ENCODE results near the gene TULP4.
"Not testable (repeated sequence)": the region's sequence is repeated elsewhere in the genome, so short reads cannot be mapped to it uniquely, and the experiment has no call there.

The TULP4 gene

GRCh38 chr6:158361961-158362669, 49.9 kb downstream of the TULP4 start:
- DNase-seq, result no peak

DNA sequence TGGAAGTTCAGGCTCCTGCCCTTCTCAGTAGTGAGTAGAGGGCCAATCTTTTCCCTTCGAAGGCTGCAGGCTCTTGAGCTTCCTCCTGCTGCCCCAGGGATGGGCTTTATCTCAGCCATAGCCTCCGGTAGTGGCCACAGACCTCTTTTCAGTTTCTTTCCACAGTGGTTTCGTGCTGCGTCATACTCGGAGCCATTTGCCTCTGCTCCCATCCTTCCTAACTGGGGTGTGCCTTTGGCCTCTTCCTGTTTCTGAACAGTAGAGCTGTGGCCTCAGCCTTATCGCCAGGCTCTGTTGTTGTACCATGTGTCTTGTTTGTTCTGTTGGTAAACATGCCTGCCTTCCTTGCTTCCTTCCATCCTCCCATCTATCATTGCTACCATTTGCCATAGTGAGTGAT, 54.1 kb downstream of the TULP4 start:
- no peak for DNase-seq

- DNase-seq, result no peak
These were observed 55.6 kb downstream of the TULP4 start for GRCh38 chr6:158367816-158368215.

GRCh38 chr6:158369241-158369640, 57.0 kb downstream of the TULP4 start:
- no peak for DNase-seq

DNA sequence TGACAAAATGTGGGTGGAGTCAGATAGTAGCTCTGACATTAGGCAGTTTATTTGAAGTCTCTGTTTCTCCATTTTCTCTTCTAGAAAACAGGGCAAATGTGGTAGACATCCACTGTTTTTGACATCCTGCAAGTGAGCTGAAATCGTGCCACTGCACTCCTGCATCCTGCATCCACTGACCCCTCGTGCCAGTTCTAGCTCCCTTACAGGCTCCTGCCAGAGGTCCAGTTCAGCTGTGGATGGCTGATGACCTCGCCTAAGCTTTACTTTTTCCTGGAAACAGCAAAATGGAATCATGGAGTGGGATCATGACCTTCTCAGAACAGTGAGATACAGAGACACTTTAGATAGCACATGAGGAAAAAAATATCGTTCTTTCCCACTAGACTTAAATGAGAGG, 58.5 kb downstream of the TULP4 start:
- DNase-seq, result no peak

DNA sequence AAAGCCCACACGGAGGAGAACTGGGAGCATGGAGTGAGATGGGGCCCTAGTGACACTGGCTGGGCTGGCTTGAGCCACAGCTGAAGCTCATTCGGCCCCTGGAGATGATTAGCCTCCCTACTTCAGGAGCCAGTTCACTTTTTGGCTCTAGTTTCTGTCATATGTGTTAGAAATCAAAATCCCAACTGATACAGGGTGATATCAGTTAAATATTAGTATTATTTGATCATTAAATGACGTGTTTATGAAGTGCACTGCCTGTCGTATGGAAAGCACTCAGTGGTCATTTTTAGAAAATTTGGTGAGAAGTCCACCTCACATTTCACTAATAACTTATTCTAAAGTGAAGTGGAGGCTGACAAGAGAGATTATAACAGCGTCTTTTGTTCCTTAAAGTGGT, 59.0 kb downstream of the TULP4 start:
- DNase-seq, result no peak

DNA sequence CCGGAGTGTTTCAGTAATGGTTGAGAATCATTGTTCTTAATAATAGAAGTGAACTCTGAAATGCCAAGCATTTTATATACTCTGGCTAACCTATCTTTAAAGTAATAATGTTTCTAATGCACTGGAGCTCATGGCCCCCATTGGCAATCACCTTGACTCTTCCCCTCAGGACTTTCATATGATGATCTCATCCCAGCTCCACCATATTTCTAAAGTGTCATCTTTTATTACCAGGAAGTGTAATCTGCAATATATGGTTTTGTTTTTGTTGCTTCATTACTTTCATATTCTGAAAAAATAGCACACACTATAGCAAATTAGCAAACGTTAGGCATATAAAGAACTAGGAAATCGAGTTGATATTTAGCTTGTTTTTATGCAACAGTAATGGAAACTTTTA, 60.3 kb downstream of the TULP4 start:
- DNase-seq, result no peak

DNA sequence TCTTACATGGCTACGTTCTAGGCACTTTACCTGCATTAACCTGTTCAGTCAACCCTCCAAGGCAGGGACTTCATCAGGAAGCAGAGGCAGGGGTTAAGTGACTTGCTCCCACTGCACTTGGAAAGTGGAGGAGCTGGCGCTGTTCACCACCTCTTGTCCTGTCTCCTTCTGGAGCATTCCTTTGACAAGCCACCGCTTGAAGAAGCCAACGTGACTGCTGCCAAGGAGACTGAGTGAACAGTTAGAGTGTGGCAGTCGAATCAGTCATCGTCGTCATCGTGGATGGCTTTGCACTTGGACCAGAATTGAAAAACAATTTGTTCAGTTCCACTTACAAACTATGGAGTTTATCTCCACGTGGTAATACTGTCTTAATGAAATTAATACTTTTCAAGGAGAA, 60.9 kb downstream of the TULP4 start:
- no peak for DNase-seq

DNA sequence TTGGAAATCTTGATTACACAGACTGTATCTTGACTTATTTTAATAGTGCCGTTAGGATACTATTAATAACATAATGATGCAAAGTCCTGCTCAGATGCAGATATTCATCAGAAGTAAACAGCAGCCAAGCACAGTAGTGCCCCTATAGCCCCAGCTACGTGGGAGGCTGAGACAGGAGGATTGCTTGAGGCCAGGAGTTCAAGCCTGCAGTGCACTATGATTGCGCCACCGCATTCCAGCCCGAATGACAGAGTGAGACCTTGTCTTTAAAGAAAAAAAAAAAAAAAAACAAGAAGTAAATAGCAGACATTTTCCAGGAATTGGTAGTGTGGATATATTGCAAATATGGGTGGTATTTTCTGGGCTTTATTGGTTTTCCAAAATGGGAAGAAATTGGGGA, 61.8 kb downstream of the TULP4 start:
- no peak for DNase-seq

DNA sequence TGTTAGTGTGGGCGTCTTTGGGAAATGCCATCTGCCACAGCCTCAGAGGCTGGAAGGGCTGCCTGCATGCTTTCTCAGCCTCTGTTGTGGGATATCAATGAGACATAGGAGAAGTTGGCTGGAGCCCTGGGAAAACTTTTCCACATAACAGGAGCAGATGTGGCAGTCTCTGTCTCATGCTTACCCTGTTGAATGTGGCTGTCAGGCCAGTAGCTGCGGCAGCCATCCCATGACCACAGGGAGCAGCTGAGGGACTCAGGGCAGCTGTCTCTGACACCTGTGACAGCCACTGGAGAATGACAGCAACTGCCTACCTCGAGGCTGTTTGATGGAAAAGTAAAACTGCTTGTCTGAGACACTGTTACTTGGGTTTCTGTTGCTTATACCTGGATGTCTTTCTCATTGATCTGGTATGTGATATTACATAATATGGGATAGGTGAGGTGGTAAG, 64.4 kb downstream of the TULP4 start:
- DNase-seq, result no peak

- no peak for DNase-seq
These were observed 65.6 kb downstream of the TULP4 start for GRCh38 chr6:158377860-158378259.

DNA sequence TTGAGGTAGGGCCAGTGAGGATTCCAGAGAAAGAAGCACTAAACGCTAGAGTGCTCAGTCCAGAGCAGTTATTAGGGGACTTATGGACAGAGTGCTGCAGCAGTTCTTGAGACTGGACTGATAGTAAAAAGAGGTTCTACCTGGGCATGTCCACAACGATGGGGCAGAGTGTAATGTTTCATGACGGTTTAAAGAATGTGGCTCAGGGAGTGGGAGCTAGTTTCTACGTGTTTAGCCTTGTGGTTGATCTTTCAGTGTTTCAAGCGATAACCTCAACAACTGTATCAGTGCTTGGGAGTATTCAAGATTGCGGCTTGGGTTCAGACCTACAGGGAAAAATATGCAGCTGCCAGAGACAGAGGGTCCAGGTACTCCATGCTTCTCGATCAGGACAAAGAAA, 67.1 kb downstream of the TULP4 start:
- no peak for DNase-seq

- no peak for DNase-seq
These were observed 68.9 kb downstream of the TULP4 start for GRCh38 chr6:158381214-158381613.

DNA sequence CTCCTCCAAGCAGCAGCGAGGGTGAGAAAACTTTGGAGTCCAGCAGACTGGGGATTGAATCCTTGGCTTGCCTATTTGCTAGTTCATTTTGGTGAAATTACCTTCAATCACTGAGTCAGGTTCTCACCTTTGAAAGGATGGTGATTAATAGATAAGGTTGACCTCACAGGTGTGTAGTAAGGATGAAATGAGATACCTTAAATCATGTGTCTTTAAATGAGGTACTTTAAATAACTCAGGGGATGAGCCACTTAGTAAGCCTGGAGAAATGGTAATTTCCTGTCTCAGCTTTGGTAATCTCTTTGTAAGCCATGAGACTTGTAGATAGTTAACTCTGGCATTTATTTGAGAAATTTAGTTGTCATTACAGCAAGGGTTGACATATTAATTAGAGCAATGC, 70.2 kb downstream of the TULP4 start:
- no peak for DNase-seq

DNA sequence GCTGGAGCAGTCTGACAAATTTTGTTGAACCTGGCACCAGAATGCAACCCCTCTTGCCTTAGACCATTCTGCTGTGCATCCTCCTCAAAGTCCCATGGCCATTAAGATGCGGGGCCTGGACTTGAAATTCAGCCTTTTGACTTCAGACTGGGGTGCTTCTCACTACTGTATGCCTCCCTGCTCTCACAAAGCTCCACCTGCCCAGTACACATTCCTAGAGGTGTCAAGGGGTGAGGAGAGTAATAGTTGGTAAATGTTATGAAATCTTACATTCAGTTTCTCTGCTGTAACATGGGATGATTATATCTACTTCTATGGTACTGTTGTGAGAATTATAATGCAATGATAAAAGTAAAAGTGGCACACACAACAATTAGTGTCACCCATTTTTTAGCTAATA, 70.8 kb downstream of the TULP4 start:
- DNase-seq, result no peak

GRCh38 chr6:158383542-158383941, 71.3 kb downstream of the TULP4 start:
- DNase-seq, result no peak

DNA sequence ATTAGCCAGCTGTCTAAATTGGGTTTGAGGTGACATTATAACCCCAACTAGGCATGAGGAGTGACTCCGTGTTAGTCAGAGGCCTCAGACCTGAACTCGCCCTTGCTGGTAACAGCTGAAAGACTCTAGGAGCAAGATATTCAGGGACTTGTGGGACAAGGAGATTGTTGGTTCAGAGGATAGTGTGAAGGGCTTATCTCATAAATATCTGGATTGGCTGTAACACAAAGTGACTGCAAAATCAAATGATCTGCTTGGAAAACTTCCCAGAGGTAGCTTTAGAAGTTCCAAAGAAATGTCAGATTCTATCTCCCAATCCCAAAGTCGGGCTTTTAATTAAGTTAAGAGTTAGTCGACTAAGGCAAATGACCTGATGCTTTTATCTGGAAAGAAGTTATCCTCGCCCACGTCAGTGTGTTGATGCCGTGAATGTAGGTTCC, 72.4 kb downstream of the TULP4 start:
- DNase-seq, result no peak

DNA sequence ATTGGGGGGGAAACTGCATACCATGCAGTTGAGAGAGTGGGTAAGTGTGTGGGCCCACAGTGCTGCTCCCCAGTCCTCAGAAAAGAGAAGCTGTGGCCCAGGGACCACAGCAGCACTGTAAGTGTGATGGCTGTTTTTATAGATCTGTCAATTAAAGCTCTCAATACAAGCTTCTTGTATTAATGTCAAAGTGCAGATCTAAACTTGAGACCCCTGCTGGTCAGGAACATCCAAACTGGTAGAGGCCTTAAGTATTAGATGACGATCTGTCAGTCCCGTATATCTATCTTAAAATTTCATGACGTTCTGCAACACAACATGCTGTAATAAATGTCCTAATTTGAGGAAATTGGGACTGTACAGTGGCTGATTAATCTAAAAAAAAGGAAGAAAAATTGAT, 74.8 kb downstream of the TULP4 start:
- DNase-seq, result no peak

DNA sequence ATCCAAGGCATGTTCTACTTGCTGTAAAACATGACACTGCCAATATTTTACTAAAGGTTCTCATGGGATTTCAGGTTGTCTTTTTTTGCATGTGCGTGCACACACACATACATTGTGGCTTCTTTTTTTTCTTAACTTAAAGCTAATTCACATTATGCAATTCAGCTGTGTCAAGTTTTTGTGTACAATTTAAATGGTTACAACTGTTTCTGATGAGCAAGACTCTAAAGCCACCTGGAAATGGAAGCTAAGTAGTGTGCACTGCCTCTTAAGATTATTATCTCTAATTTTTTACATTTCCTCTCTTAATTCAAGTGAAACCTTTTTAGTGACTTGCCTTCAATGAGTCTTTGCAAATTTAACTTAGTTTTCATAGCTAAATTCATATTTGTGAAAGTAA, 75.3 kb downstream of the TULP4 start:
- no peak for DNase-seq

- no peak for DNase-seq
These were observed 76.5 kb downstream of the TULP4 start for GRCh38 chr6:158388727-158389126.

- no peak for DNase-seq
These were observed 77.1 kb downstream of the TULP4 start for GRCh38 chr6:158389193-158389919.

GRCh38 chr6:158391276-158391675, 79.0 kb downstream of the TULP4 start:
- no peak for DNase-seq

DNA sequence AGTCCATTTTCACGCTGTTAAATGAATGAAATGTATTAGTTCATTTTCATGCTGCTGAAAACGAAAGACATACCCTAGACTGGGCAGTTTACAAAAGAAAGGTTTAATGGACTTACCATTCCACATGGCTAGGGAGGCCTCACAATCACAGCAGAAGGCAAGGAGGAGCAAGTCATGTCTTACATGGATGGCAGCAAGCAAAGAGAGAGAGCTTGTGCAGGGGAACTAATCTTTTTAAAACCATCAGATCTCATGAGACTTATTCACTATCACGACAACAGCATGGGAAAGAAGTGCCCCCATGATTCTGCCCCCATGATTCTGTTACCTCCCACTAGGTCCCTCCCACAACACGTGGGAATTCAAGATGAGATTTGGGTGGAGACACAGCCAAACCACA, 79.7 kb downstream of the TULP4 start:
- DNase-seq, result not testable (repeated sequence)

DNA sequence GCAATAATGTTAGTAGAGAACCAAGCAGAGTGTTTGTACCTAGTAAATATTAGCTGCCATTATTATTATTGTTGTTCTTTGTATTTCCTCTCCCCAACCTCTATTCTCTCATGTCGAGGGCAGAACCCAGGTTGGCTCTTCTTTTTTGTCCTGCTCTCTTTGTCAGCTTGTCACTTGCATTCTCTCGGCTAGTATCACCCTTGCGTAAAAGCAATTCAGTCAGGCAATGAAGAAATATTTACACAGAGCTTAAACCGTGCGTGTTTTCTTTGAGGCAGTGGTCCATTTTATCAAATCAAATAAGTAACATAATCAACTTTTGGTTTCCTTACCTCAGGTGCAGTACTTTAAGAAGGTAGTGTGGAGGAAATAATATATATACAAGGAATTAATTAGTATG, 83.9 kb downstream of the TULP4 start:
- no peak for DNase-seq

- no peak for DNase-seq
These were observed 85.3 kb downstream of the TULP4 start for GRCh38 chr6:158397578-158397977.

Data from central memory CD4-positive, alpha-beta T cell (primary cell).